ENCODE results near the gene TLL1.

Gene TLL1

DNA sequence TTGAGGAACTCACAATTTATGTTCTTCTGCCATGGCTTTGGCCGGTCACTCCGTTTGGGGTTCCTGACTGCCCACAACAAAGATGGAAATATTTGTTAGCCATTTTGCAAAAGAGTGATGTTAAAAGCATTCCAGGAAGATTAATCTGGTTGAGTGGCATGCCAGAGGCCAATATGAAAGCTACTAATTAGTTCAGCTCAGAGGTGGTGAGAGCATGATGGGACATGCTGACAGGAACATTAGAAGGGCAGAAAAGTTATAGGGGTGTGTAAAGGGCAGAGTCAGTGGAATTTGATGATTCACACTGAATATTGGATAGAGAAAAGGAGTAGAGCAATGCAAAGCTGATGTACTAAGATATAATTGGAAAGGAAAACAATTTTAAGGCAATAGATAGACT is 94.4 kb downstream of the TLL1 start:
- Histone ChIP-seq H3K4me3 (ENCODE audit: insufficient read depth, low read length, poor library complexity, severe bottlenecking) (no peak overlapping the region), H3K36me3 (ENCODE audit: low read length) (no peaks in the 10 kb centered on the region), H3K4me2 (ENCODE audit: low read depth, low read length, poor library complexity, severe bottlenecking) (no peak overlapping the region), H2AFZ (ENCODE audit: low read depth, low read length, severe bottlenecking) (no peak overlapping the region), H3K27ac (ENCODE audit: low read depth, low read length) (no peak overlapping the region), H3F3A (ENCODE audit: insufficient read depth) (no peaks in the 10 kb centered on the region), H3K9ac (ENCODE audit: low read length) (no peak overlapping the region), H3K27me3 (ENCODE audit: low read length) (no peaks in the 10 kb centered on the region), H3K9me3 (ENCODE audit: insufficient read depth, low read length) (no peaks in the 10 kb centered on the region), H3K79me2 (ENCODE audit: insufficient read depth, low read length) (no peaks in the 10 kb centered on the region), H3K9me2 (replicated peaks; ENCODE audit: insufficient read depth, low read length) (no peaks in the 10 kb centered on the region), H4K20me1 (ENCODE audit: low read depth, low read length) (no peaks in the 10 kb centered on the region)
- TF ChIP-seq, protein P1, sequence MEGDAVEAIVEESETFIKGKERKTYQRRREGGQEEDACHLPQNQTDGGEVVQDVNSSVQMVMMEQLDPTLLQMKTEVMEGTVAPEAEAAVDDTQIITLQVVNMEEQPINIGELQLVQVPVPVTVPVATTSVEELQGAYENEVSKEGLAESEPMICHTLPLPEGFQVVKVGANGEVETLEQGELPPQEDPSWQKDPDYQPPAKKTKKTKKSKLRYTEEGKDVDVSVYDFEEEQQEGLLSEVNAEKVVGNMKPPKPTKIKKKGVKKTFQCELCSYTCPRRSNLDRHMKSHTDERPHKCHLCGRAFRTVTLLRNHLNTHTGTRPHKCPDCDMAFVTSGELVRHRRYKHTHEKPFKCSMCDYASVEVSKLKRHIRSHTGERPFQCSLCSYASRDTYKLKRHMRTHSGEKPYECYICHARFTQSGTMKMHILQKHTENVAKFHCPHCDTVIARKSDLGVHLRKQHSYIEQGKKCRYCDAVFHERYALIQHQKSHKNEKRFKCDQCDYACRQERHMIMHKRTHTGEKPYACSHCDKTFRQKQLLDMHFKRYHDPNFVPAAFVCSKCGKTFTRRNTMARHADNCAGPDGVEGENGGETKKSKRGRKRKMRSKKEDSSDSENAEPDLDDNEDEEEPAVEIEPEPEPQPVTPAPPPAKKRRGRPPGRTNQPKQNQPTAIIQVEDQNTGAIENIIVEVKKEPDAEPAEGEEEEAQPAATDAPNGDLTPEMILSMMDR (IDR thresholded peaks at IDR 0.05; ENCODE audit: insufficient read depth, low read length, poor library complexity, severe bottlenecking): no peak
- TF ChIP-seq EZH2phosphoT487 (conservative IDR thresholded peaks at IDR 0.05; ENCODE audit: low read length): no peak

DNA sequence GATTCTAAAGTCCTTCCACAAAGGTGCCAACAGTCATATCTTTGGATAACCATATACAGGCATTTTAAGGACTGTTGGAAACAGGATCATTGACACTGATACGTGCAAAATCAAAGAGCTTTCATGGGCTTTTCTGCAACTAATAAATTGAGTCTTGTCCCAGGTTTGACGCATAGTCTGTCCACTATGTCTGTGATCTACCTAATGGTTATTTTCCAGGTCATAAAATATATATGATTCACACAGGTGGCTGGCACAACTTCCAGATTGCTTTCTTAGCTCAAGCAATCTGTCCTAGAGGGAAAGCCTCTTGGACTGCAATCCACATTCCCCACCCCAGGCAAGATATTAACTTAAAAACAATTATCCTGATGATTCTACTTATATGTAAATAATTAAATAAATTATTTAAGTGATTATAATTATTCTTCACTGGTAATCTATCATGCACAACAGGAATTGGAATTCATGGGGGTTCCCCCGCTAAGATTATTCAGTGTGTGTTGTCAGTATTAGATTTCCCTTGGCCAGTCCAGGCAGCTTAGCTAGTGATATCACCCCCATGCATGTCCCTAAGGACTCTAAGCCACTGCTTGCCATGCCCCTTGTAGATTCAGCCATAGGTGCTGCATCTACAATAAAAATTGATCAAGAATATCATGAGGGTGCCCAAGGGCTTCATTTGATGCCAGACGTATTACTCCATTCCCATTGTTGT is 97.8 kb downstream of the TLL1 start:
- no peaks in the 10 kb centered on the region for H3K36me3 ChIP-seq (ENCODE audit: low read length)
- H3F3A ChIP-seq (ENCODE audit: insufficient read depth): no peaks in the 10 kb centered on the region
- H3K27me3 ChIP-seq (ENCODE audit: low read length): no peaks in the 10 kb centered on the region
- H3K9me2 ChIP-seq (replicated peaks; ENCODE audit: insufficient read depth, low read length): no peaks in the 10 kb centered on the region
- H3K9ac ChIP-seq (ENCODE audit: low read length): no peak overlapping the region
- no peaks in the 10 kb centered on the region for H3K79me2 ChIP-seq (ENCODE audit: insufficient read depth, low read length)
- no peaks in the 10 kb centered on the region for H4K20me1 ChIP-seq (ENCODE audit: low read depth, low read length)
- H3K27ac ChIP-seq (ENCODE audit: low read depth, low read length): no peak overlapping the region
- no peak for TF ChIP-seq EZH2phosphoT487 (conservative IDR thresholded peaks at IDR 0.05; ENCODE audit: low read length)
- TF ChIP-seq, protein P1 (IDR thresholded peaks at IDR 0.05; ENCODE audit: insufficient read depth, low read length, poor library complexity, severe bottlenecking): no peak
- no peak overlapping the region for H3K4me3 ChIP-seq (ENCODE audit: insufficient read depth, low read length, poor library complexity, severe bottlenecking)
- no peak overlapping the region for H3K4me2 ChIP-seq (ENCODE audit: low read depth, low read length, poor library complexity, severe bottlenecking)
- no peak overlapping the region for H2AFZ ChIP-seq (ENCODE audit: low read depth, low read length, severe bottlenecking)
- no peaks in the 10 kb centered on the region for H3K9me3 ChIP-seq (ENCODE audit: insufficient read depth, low read length)

DNA sequence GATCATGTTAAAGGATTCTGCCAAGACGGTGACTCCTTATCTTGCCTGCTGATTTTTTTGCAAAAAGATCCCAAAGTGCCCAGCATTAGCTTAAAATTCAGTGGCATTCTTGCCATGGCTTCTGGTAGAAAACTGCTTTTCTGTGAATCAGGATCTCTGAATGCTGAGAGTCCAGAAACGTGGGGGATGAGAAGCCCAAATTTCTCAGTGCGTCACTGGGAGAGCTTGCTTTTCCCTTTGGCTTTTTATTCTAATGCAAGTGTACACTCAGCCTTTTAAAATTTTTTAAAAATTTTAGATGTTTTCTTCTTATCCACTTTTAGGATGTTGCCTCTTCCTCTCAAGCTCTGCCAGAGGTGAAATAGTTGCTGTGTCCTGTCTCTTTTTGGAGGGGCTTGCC is 98.4 kb downstream of the TLL1 start:
- TF ChIP-seq, protein P1 (IDR thresholded peaks at IDR 0.05; ENCODE audit: insufficient read depth, low read length, poor library complexity, severe bottlenecking): no peak
- no peak for TF ChIP-seq EZH2phosphoT487 (conservative IDR thresholded peaks at IDR 0.05; ENCODE audit: low read length)

More for the DNA sequence above, 98.4 kb downstream of the TLL1 start:
- Histone ChIP-seq H3K27ac (ENCODE audit: low read depth, low read length) (no peak overlapping the region), H3K36me3 (ENCODE audit: low read length) (no peaks in the 10 kb centered on the region), H3K79me2 (ENCODE audit: insufficient read depth, low read length) (no peaks in the 10 kb centered on the region), H3K27me3 (ENCODE audit: low read length) (no peaks in the 10 kb centered on the region), H4K20me1 (ENCODE audit: low read depth, low read length) (no peaks in the 10 kb centered on the region), H3K4me2 (ENCODE audit: low read depth, low read length, poor library complexity, severe bottlenecking) (no peak overlapping the region), H3K9me2 (replicated peaks; ENCODE audit: insufficient read depth, low read length) (no peaks in the 10 kb centered on the region), H3K9me3 (ENCODE audit: insufficient read depth, low read length) (no peaks in the 10 kb centered on the region), H3K9ac (ENCODE audit: low read length) (no peak overlapping the region), H2AFZ (ENCODE audit: low read depth, low read length, severe bottlenecking) (no peak overlapping the region), H3F3A (ENCODE audit: insufficient read depth) (no peaks in the 10 kb centered on the region), H3K4me3 (ENCODE audit: insufficient read depth, low read length, poor library complexity, severe bottlenecking) (no peak overlapping the region)

Data from SU-DHL-6 (cell line).